Transverse colon (tissue), 3 donors: ENCODE results near the gene RAI1.

Source experiments
- POLR2A ChIP-seq: fragments of 450-650 bp; IDR thresholded peaks from one replicate; pipeline ENCODE4 v1.6.1; 2016; ENCODE audit warnings: antibody characterized with exemption, mild to moderate bottlenecking, moderate library complexity
- TF ChIP-seq, protein P1 (sequence below), 5 experiments: fragments of 200-600 bp in 3 of 5; fragments of 450-650 bp in 2 of 5; sonication (generic) in 3 of 5; IDR thresholded peaks; 1 replicate in 2 of 5; 2 replicates in 3 of 5; pipeline ENCODE4 v1.5.1; 2016 to 2017; ENCODE audit warnings: antibody characterized with exemption in 5 of 5, inconsistent platforms in 3 of 5, mild to moderate bottlenecking in 2 of 5, moderate library complexity in 1 of 5

DNA sequence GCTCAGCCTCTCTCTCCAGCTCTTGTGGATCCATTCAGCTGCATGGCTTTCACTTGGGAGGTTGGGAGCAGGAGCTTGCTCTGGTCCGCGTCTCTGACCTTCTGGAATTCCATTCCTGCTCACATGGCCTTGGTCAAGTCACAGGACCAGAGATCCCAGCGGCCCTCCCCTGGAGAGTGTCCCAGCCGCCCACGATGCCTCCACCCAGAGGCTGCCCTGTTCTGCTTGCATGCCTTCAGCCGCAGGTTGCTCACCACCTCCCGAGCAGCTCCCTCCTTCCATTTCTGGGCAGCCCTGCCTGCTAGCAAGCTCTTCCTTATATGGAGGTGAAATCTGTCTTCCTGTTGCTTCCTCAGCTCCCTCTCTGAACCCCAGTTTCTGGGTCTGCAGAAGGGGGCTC, 32.6 kb downstream of the RAI1 start:
- TF ChIP-seq, protein P1, sequence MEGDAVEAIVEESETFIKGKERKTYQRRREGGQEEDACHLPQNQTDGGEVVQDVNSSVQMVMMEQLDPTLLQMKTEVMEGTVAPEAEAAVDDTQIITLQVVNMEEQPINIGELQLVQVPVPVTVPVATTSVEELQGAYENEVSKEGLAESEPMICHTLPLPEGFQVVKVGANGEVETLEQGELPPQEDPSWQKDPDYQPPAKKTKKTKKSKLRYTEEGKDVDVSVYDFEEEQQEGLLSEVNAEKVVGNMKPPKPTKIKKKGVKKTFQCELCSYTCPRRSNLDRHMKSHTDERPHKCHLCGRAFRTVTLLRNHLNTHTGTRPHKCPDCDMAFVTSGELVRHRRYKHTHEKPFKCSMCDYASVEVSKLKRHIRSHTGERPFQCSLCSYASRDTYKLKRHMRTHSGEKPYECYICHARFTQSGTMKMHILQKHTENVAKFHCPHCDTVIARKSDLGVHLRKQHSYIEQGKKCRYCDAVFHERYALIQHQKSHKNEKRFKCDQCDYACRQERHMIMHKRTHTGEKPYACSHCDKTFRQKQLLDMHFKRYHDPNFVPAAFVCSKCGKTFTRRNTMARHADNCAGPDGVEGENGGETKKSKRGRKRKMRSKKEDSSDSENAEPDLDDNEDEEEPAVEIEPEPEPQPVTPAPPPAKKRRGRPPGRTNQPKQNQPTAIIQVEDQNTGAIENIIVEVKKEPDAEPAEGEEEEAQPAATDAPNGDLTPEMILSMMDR (IDR thresholded peaks at IDR 0.05) = no peak
- no peak for TF ChIP-seq POLR2A
